Upper lobe of left lung (tissue), 6 donors: ENCODE data around the gene AFAP1. TPM values are rescaled to one million over a fixed set of nuclear protein-coding genes. Genes with fewer than 3 reads are reported as not detected.

ENCODE experiments used
- ATAC-seq, 2 donors: fragments of 200-7000 bp; cut with Tn5 transposase; one replicate each; pipeline ENCODE4 v1.9.1; 2022; ENCODE audit warnings: mild to moderate bottlenecking in 2 of 2, moderate library complexity in 2 of 2; ENCODE audit not compliant: low FRiP score in 2 of 2
- DNase-seq, 2 donors: peaks; one replicate each; pipeline ENCODE4 v3.0.0-alpha.2; 2019 to 2020
- H3K27ac ChIP-seq, 4 donors: fragments of 200-600 bp; sonication (generic); one replicate each; pipeline ENCODE4 v1.5.1; 2016 to 2019
- H3K27me3 ChIP-seq, 4 donors: fragments of 200-600 bp; sonication (generic); one replicate each; pipeline ENCODE4 v1.5.1; 2017 to 2019
- H3K36me3 ChIP-seq, 4 donors: fragments of 200-600 bp; sonication (generic); one replicate each; pipeline ENCODE4 v1.5.1; 2016 to 2019
- H3K4me1 ChIP-seq, 4 donors: fragments of 200-600 bp; sonication (generic); one replicate each; pipeline ENCODE4 v1.5.1; 2018 to 2019
- H3K4me3 ChIP-seq, 4 donors: fragments of 200-600 bp; sonication (generic); one replicate each; pipeline ENCODE4 v1.5.1; 2017 to 2019; ENCODE audit warnings: mild to moderate bottlenecking in 2 of 4, moderate library complexity in 1 of 4
- H3K9me3 ChIP-seq, 4 donors: fragments of 200-600 bp; sonication (generic); one replicate each; pipeline ENCODE4 v1.5.1; 2018 to 2019
- CTCF ChIP-seq, 6 experiments: fragments of 450-650 bp in 4 of 6; fragments of 200-600 bp in 2 of 6; sonication (generic) in 2 of 6; IDR thresholded peaks; one replicate each; pipeline ENCODE4 v1.5.1; 2016 to 2019; ENCODE audit warnings: antibody characterized with exemption in 6 of 6
- EP300 ChIP-seq, 4 donors: sonication (generic); formaldehyde crosslinking; IDR thresholded peaks; one replicate each; pipeline ENCODE4 v1.5.1; 2017; ENCODE audit warnings: antibody characterized with exemption in 4 of 4, control low read depth in 2 of 4
- POLR2A ChIP-seq, 4 donors: fragments of 450-650 bp; IDR thresholded peaks; one replicate each; pipeline ENCODE4 v1.5.1; 2016 to 2017; ENCODE audit warnings: antibody characterized with exemption in 4 of 4, mild to moderate bottlenecking in 2 of 4
- POLR2AphosphoS5 ChIP-seq, 2 donors: sonication (generic); formaldehyde crosslinking; IDR thresholded peaks; one replicate each; pipeline ENCODE4 v1.5.1; 2017; ENCODE audit warnings: antibody characterized with exemption in 2 of 2
- WGBS, 2 donors: methylation state at CpG; one replicate each; pipeline ENCODE4 v1.1.5; 2017 to 2018; 5-methylcytosine and 5-hydroxymethylcytosine counted together
- total RNA-seq, 6 donors: library from RNA; depleted of rRNA in 4 of 6; stranded (reverse); fragments of >200 nt in 4 of 6; gene quantifications; one replicate each; pipeline versions ENCODE4 v1.1.0 to v1.2.1, GENCODE V29; 2016 to 2021
- donor health status: DM: no; HTN: no; CAD: no; lungs with moderate emphysema.
- donor health status: DM: no; HTN: yes; CAD: no; lungs with severe emphysema.

Gene AFAP1
- total RNA-seq, 6 donors from 2014 or later = 10.9 to 26.7 (median 19.2) TPM

GRCh38 chr4:7722766-7723387 lies 216.8 kb downstream of the AFAP1 start:
- H3K4me1 ChIP-seq = peaks cover 0 to 5% (median 2%) of the 10 kb centered on the region in 4 donors
- TF ChIP-seq EP300 (IDR thresholded peaks at IDR 0.05) = no peak
- TF ChIP-seq CTCF (IDR thresholded peaks at IDR 0.05) = no peak
- TF ChIP-seq POLR2A (IDR thresholded peaks at IDR 0.05) = no peak
- TF ChIP-seq POLR2AphosphoS5 (IDR thresholded peaks at IDR 0.05) = no peak
- H3K27ac ChIP-seq = no peak overlapping the region
- DNase-seq (no peak), ATAC-seq (no peak)
- H3K27me3 ChIP-seq = no peaks in the 10 kb centered on the region
- no peak overlapping the region for H3K4me3 ChIP-seq
- no peaks in the 10 kb centered on the region for H3K36me3 ChIP-seq
- 53 to 60% methylated on average over 22 of the region's 22 CpGs for WGBS, 2 donors
- H3K9me3 ChIP-seq = no peaks in the 10 kb centered on the region

- TF ChIP-seq POLR2AphosphoS5 (IDR thresholded peaks at IDR 0.05) = no peak
- no peak for TF ChIP-seq POLR2A (IDR thresholded peaks at IDR 0.05)
- TF ChIP-seq EP300 (IDR thresholded peaks at IDR 0.05) = no peak
- TF ChIP-seq CTCF (IDR thresholded peaks at IDR 0.05) = no peak
- Histone ChIP-seq H3K4me3 (no peak overlapping the region), H3K4me1 (peaks cover 0 to 5% (median 2%) of the 10 kb centered on the region in 4 donors), H3K9me3 (no peaks in the 10 kb centered on the region), H3K36me3 (no peaks in the 10 kb centered on the region), H3K27ac (no peak overlapping the region), H3K27me3 (no peaks in the 10 kb centered on the region)
- ATAC-seq = no peak
- DNase-seq = no peak
- 61 to 69% methylated on average over 13 of the region's 13 CpGs for WGBS, 2 donors
These were observed 217.6 kb downstream of the AFAP1 start for GRCh38 chr4:7721984-7722551.

GRCh38 chr4:7719354-7720174 lies 220.1 kb downstream of the AFAP1 start:
- Histone ChIP-seq H3K4me3 (no peak overlapping the region), H3K27ac (no peak overlapping the region), H3K4me1 (peaks cover 0 to 5% (median 2%) of the 10 kb centered on the region in 4 donors), H3K36me3 (no peaks in the 10 kb centered on the region), H3K9me3 (peaks cover 0 to under 1% (median 0%) of the 10 kb centered on the region in 4 donors), H3K27me3 (no peaks in the 10 kb centered on the region)
- TF ChIP-seq CTCF (IDR thresholded peaks at IDR 0.05) = peak; percentile 61 to 80 (median 74)
- TF ChIP-seq POLR2A (IDR thresholded peaks at IDR 0.05) = no peak
- ATAC-seq = peak in 1 of 2 donors; percentile 77
- WGBS, 2 donors = 29 to 34% methylated on average over 17 to 33 of the region's 33 CpGs
- no peak for DNase-seq

GRCh38 chr4:7717946-7718490 lies 221.6 kb downstream of the AFAP1 start:
- Histone ChIP-seq H3K36me3 (no peaks in the 10 kb centered on the region), H3K27me3 (no peaks in the 10 kb centered on the region), H3K9me3 (peaks cover 0 to 6% (median 0%) of the 10 kb centered on the region in 4 donors), H3K4me1 (peaks cover 0 to 5% (median 2%) of the 10 kb centered on the region in 4 donors), H3K27ac (no peak overlapping the region), H3K4me3 (no peak overlapping the region)
- WGBS, 2 donors = 67 to 74% methylated on average over 13 to 17 of the region's 24 CpGs
- no peak for TF ChIP-seq CTCF (IDR thresholded peaks at IDR 0.05)
- TF ChIP-seq POLR2AphosphoS5 (IDR thresholded peaks at IDR 0.05) = no peak
- TF ChIP-seq POLR2A (IDR thresholded peaks at IDR 0.05) = no peak
- no peak for TF ChIP-seq EP300 (IDR thresholded peaks at IDR 0.05)
- ATAC-seq = no peak
- peak in 1 of 2 donors; percentile 29 for DNase-seq
